ENCODE measurements around the gene PCCA. TPM values are rescaled to one million over a fixed set of nuclear protein-coding genes. Genes with fewer than 3 reads are reported as not detected.

The PCCA gene
- total RNA-seq, 1 donor from 2014 or later: 33.4 TPM

DNA sequence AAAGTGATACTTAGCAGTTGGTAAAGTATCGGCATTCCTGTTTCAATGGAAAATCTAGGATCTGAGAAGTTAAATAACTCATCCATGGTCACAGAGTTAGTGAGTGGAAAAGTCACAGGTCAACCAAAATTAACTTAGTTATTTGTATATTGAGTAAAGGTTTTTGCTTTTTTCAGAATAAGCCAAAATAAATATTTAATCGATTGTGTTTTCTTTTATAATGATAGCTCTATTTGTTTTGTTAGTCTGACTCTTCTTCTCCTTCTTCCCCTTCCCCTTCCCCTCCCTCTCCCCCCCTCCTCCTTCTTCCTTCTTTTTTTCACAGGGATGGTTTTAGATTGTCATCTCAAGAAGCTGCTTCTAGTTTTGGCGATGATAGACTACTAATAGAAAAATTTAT is 173.5 kb downstream of the PCCA start:
- Histone ChIP-seq H3K27ac (no peak overlapping the region), H3K36me3 (no peaks in the 10 kb centered on the region), H3K4me3 (no peak overlapping the region), H3K9me3 (no peaks in the 10 kb centered on the region), H3K27me3 (no peaks in the 10 kb centered on the region), H3K4me1 (no peaks in the 10 kb centered on the region)
- TF ChIP-seq, protein P1, sequence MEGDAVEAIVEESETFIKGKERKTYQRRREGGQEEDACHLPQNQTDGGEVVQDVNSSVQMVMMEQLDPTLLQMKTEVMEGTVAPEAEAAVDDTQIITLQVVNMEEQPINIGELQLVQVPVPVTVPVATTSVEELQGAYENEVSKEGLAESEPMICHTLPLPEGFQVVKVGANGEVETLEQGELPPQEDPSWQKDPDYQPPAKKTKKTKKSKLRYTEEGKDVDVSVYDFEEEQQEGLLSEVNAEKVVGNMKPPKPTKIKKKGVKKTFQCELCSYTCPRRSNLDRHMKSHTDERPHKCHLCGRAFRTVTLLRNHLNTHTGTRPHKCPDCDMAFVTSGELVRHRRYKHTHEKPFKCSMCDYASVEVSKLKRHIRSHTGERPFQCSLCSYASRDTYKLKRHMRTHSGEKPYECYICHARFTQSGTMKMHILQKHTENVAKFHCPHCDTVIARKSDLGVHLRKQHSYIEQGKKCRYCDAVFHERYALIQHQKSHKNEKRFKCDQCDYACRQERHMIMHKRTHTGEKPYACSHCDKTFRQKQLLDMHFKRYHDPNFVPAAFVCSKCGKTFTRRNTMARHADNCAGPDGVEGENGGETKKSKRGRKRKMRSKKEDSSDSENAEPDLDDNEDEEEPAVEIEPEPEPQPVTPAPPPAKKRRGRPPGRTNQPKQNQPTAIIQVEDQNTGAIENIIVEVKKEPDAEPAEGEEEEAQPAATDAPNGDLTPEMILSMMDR (IDR thresholded peaks at IDR 0.05): no peak
- TF ChIP-seq POLR2AphosphoS5 (IDR thresholded peaks at IDR 0.05; ENCODE audit: insufficient read depth in 1 of 2, low read depth in 1 of 2): no peak
- TF ChIP-seq POLR2A (IDR thresholded peaks at IDR 0.05): no peak
- no peak for DNase-seq (ENCODE audit: extremely low spot score in 2 of 2)
- intact Hi-C loops (cut with DNase I): no loop called here

DNA sequence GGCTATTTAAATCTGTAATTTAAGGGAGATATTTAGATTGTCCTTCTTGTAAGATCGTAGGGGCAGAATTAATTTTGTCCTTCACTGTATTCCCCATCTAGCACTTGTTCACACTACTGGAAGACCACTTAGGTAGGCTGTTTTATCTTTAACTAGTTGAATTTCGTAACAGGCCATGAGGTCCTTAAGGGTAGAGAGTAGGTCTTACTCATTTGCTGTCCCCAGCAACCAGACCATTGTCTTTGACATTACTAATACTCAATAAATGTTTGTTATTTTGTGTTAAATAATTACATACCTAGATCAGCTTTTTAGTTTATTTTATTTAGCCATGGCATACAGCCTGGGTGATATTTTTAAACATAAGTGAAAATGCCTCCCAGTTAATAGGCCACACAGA is 177.1 kb downstream of the PCCA start:
- Histone ChIP-seq H3K27me3 (no peaks in the 10 kb centered on the region), H3K4me3 (no peak overlapping the region), H3K9me3 (no peaks in the 10 kb centered on the region), H3K4me1 (no peaks in the 10 kb centered on the region), H3K36me3 (peaks cover 0 to 4% of the 10 kb centered on the region in 2 donors), H3K27ac (no peak overlapping the region)
- intact Hi-C loops (cut with DNase I): no loop called here
- no peak for DNase-seq (ENCODE audit: extremely low spot score in 2 of 2)
- TF ChIP-seq, protein P1 (IDR thresholded peaks at IDR 0.05): no peak
- TF ChIP-seq POLR2A (IDR thresholded peaks at IDR 0.05) (no peak), POLR2AphosphoS5 (IDR thresholded peaks at IDR 0.05; ENCODE audit: insufficient read depth in 1 of 2, low read depth in 1 of 2) (no peak)

DNA sequence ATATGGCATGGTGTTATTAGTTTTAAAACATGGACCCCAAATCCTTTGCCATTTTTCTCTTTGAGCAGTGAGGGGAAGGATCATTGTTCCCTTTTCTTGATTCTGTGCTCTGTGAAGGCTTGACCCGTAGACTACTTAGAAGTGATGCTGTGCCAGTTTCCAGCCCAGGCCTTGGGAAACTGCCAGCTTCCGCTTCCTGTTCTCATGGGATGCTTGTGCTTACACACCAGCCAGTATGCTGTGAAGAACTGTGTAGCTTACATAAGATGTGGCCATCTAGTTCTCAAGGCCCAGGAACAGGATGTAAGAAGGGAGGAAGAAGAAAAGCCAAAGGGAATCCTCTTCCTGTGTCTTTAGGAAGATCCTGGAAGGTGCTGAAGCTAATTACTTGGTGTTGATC is 180.9 kb downstream of the PCCA start:
- H3K27me3 ChIP-seq: no peaks in the 10 kb centered on the region
- intact Hi-C loops (cut with DNase I): no loop called here
- TF ChIP-seq, protein P1 (IDR thresholded peaks at IDR 0.05): no peak
- TF ChIP-seq POLR2A (IDR thresholded peaks at IDR 0.05) (no peak), POLR2AphosphoS5 (IDR thresholded peaks at IDR 0.05; ENCODE audit: insufficient read depth in 1 of 2, low read depth in 1 of 2) (no peak)
- H3K4me3 ChIP-seq: no peak overlapping the region
- no peaks in the 10 kb centered on the region for H3K9me3 ChIP-seq
- H3K27ac ChIP-seq: no peak overlapping the region
- H3K36me3 ChIP-seq: peaks cover 0 to 4% of the 10 kb centered on the region in 2 donors
- no peak for DNase-seq (ENCODE audit: extremely low spot score in 2 of 2)
- no peaks in the 10 kb centered on the region for H3K4me1 ChIP-seq

DNA sequence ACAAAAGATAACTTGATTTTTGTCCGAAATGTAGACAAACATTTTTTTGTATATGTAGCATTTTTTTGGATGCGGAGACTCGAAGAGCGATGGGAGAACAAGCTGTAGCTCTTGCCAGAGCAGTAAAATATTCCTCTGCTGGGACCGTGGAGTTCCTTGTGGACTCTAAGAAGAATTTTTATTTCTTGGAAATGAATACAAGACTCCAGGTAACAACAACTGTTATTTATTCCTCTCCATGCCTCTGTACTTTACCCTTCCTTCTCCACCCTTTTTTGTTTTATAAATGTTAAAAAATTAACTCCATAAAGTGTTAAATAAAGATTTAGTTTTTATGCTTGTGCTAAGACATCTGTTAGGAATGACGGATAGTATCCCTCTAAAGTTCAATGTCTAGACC is 184.2 kb downstream of the PCCA start:
- intact Hi-C loops (cut with DNase I): no loop called here
- TF ChIP-seq, protein P1 (IDR thresholded peaks at IDR 0.05): no peak
- TF ChIP-seq POLR2AphosphoS5 (IDR thresholded peaks at IDR 0.05; ENCODE audit: insufficient read depth in 1 of 2, low read depth in 1 of 2) (no peak), POLR2A (IDR thresholded peaks at IDR 0.05) (no peak)
- Histone ChIP-seq H3K27me3 (no peaks in the 10 kb centered on the region), H3K27ac (no peak overlapping the region), H3K36me3 (peaks cover 0 to 4% of the 10 kb centered on the region in 2 donors), H3K4me3 (no peak overlapping the region), H3K9me3 (no peaks in the 10 kb centered on the region), H3K4me1 (no peaks in the 10 kb centered on the region)
- DNase-seq (ENCODE audit: extremely low spot score in 2 of 2): no peak

DNA sequence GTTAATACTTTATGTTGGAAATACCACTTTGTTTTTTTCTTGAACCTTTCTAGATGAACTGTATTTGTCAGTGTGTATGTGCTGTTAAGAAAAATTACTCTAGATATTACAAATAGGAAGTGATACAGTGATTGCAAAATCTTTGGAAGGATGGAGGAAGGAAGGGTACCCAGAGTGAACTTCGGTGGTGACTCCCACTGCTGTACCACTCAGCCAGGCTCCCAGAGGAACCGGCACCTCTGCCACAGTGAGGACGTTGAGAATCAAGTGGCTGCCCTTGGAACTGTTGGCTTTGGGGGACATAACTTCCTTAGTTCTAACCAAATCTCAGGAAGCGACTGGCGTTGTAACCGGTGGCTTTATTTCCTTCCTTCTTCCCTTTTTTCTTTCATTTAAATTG is 184.7 kb downstream of the PCCA start:
- H3K36me3 ChIP-seq: peaks cover 0 to 4% of the 10 kb centered on the region in 2 donors
- H3K27me3 ChIP-seq: no peaks in the 10 kb centered on the region
- no peaks in the 10 kb centered on the region for H3K4me1 ChIP-seq
- H3K9me3 ChIP-seq: no peaks in the 10 kb centered on the region
- no peak overlapping the region for H3K4me3 ChIP-seq
- intact Hi-C loops (cut with DNase I): no loop called here
- no peak for DNase-seq (ENCODE audit: extremely low spot score in 2 of 2)
- TF ChIP-seq POLR2AphosphoS5 (IDR thresholded peaks at IDR 0.05; ENCODE audit: insufficient read depth in 1 of 2, low read depth in 1 of 2): no peak
- no peak for TF ChIP-seq POLR2A (IDR thresholded peaks at IDR 0.05)
- TF ChIP-seq, protein P1 (IDR thresholded peaks at IDR 0.05): no peak
- H3K27ac ChIP-seq: no peak overlapping the region

Data from vagina (tissue), 2 donors.